ENCODE measurements around the gene ZNF438.

Gene ZNF438

GRCh38 chr10:31010062-31010461 is 21.6 kb downstream of the ZNF438 start:
- H3K36me3 ChIP-seq: no peaks in the 10 kb centered on the region
- H3K27ac ChIP-seq: no peak overlapping the region
- no peak for TF ChIP-seq CTCF (IDR thresholded peaks at IDR 0.05)
- no peak overlapping the region for H3K4me3 ChIP-seq (ENCODE audit: low read depth in 1 of 2, low read length in 1 of 2)
- no peaks in the 10 kb centered on the region for H3K27me3 ChIP-seq
- H3K4me1 ChIP-seq (ENCODE audit: control insufficient read depth in 1 of 2, insufficient read depth in 1 of 2, low read depth in 1 of 2, low read length in 1 of 2): peaks cover 26 to 32% of the 10 kb centered on the region in 2 experiments
- H3K9me3 ChIP-seq: no peaks in the 10 kb centered on the region

GRCh38 chr10:31005895-31006294 is 25.8 kb downstream of the ZNF438 start:
- no peaks in the 10 kb centered on the region for H3K9me3 ChIP-seq
- H3K36me3 ChIP-seq: no peaks in the 10 kb centered on the region
- TF ChIP-seq CTCF (IDR thresholded peaks at IDR 0.05): no peak
- no peaks in the 10 kb centered on the region for H3K27me3 ChIP-seq
- H3K4me3 ChIP-seq (ENCODE audit: low read depth in 1 of 2, low read length in 1 of 2): no peak overlapping the region
- H3K27ac ChIP-seq: peak overlapping the region; percentile 96
- peaks cover 57 to 71% of the 10 kb centered on the region in 2 experiments for H3K4me1 ChIP-seq (ENCODE audit: control insufficient read depth in 1 of 2, insufficient read depth in 1 of 2, low read depth in 1 of 2, low read length in 1 of 2)

GRCh38 chr10:31004611-31005193 is 27.0 kb downstream of the ZNF438 start:
- TF ChIP-seq CTCF (IDR thresholded peaks at IDR 0.05): no peak
- H3K4me3 ChIP-seq (ENCODE audit: low read depth in 1 of 2, low read length in 1 of 2): peak overlapping the region in 1 of 2 experiments; percentile 12
- H3K27ac ChIP-seq: peak overlapping the region; percentile 96
- H3K9me3 ChIP-seq: no peaks in the 10 kb centered on the region
- H3K4me1 ChIP-seq (ENCODE audit: control insufficient read depth in 1 of 2, insufficient read depth in 1 of 2, low read depth in 1 of 2, low read length in 1 of 2): peaks cover 69 to 83% of the 10 kb centered on the region in 2 experiments
- no peaks in the 10 kb centered on the region for H3K36me3 ChIP-seq
- no peaks in the 10 kb centered on the region for H3K27me3 ChIP-seq

GRCh38 chr10:31001740-31002139 is 29.9 kb downstream of the ZNF438 start:
- peaks cover 87 to 95% of the 10 kb centered on the region in 2 experiments for H3K4me1 ChIP-seq (ENCODE audit: control insufficient read depth in 1 of 2, insufficient read depth in 1 of 2, low read depth in 1 of 2, low read length in 1 of 2)
- peak overlapping the region; percentile 96 for H3K27ac ChIP-seq

GRCh38 chr10:31000867-31001266 is 30.8 kb downstream of the ZNF438 start:
- Histone ChIP-seq H3K4me1 (ENCODE audit: control insufficient read depth in 1 of 2, insufficient read depth in 1 of 2, low read depth in 1 of 2, low read length in 1 of 2) (peaks cover 87 to 95% of the 10 kb centered on the region in 2 experiments), H3K27ac (peak overlapping the region; percentile 96), H3K36me3 (no peaks in the 10 kb centered on the region), H3K4me3 (ENCODE audit: low read depth in 1 of 2, low read length in 1 of 2) (peak overlapping the region in 1 of 2 experiments; percentile 42), H3K9me3 (no peaks in the 10 kb centered on the region), H3K27me3 (no peaks in the 10 kb centered on the region)
- no peak for TF ChIP-seq CTCF (IDR thresholded peaks at IDR 0.05)

More at GRCh38 chr10:31001740-31002139, 29.9 kb downstream of the ZNF438 start:
- Histone ChIP-seq H3K27me3 (no peaks in the 10 kb centered on the region), H3K9me3 (no peaks in the 10 kb centered on the region), H3K36me3 (no peaks in the 10 kb centered on the region), H3K4me3 (ENCODE audit: low read depth in 1 of 2, low read length in 1 of 2) (no peak overlapping the region)
- no peak for TF ChIP-seq CTCF (IDR thresholded peaks at IDR 0.05)

All from neutrophil (primary cell).